IMR-90 (cell line): ENCODE data around the gene MAP3K19. TPM values are rescaled to one million over a fixed set of nuclear protein-coding genes. Genes with fewer than 3 reads are reported as not detected.
"Not testable (repeated sequence)": the region's sequence is repeated elsewhere in the genome, so short reads cannot be mapped to it uniquely, and the experiment has no call there.

Experiments used
- ATAC-seq: fragments of 200-7000 bp; cut with Tn5 transposase; 2 replicates; pipeline ENCODE4 v1.9.1; 2020; ENCODE audit warnings: low read depth, mild to moderate bottlenecking, moderate library complexity
- BruUV-seq: library from RNA; stranded (reverse); fragments of 400-500 nt; replicated peaks from 2 replicates; lab custom pipeline; 2021; lab: Mats Ljungman, UMichigan
- CTCF ChIA-PET: fragments of 300-600 bp; formaldehyde crosslinking; extraction: SDS; loops from one replicate; lab custom pipeline; 2021; ENCODE audit warnings: antibody characterized with exemption; lab: Yijun Ruan, JAX
- POLR2A ChIA-PET: fragments of 300-600 bp; sonication (Branson Sonifier 250); formaldehyde crosslinking; loops from one replicate; lab custom pipeline; 2022; ENCODE audit warnings: antibody characterized with exemption; ENCODE audit not compliant: unreplicated experiment; lab: Charles Lee
- DNase-seq: peaks from one replicate; pipeline ENCODE4 v3.0.0; 2013
- H2AFZ ChIP-seq: replicated peaks from 2 replicates; pipeline ENCODE3; 2013; ENCODE audit warnings: low read length, mild to moderate bottlenecking; ENCODE audit not compliant: poor library complexity
- H2AK5ac ChIP-seq: 2 replicates; pipeline ENCODE4 v1.6.1; 2013; ENCODE audit warnings: low read depth, low read length, inconsistent platforms
- H2AK9ac ChIP-seq: replicated peaks from 2 replicates; pipeline ENCODE3; 2013; ENCODE audit warnings: mild to moderate bottlenecking, low read depth, low read length, moderate library complexity; ENCODE audit not compliant: poor library complexity
- H2BK120ac ChIP-seq: 2 replicates; pipeline ENCODE4 v1.6.1; 2013; ENCODE audit warnings: low read depth, low read length, inconsistent platforms
- H2BK15ac ChIP-seq: 3 replicates; pipeline ENCODE4 v1.6.1; 2013; ENCODE audit warnings: low read depth, low read length, inconsistent platforms
- H2BK20ac ChIP-seq: 2 replicates; pipeline ENCODE4 v1.6.1; 2013; ENCODE audit warnings: low read depth, mild to moderate bottlenecking, inconsistent platforms, low read length, moderate library complexity
- H2BK5ac ChIP-seq: 2 replicates; pipeline ENCODE4 v1.6.1; 2013; ENCODE audit warnings: mild to moderate bottlenecking, low read depth, low read length, inconsistent platforms; ENCODE audit not compliant: poor library complexity, severe bottlenecking
- H3K14ac ChIP-seq: replicated peaks from 2 replicates; pipeline ENCODE4 v1.6.1; 2013; ENCODE audit warnings: low read depth, low read length, inconsistent platforms
- H3K18ac ChIP-seq: 2 replicates; pipeline ENCODE4 v1.6.1; 2013; ENCODE audit warnings: low read depth, low read length, control low read depth
- H3K23ac ChIP-seq: 2 replicates; pipeline ENCODE4 v1.6.1; 2013; ENCODE audit warnings: low read depth, low read length, inconsistent platforms
- H3K27ac ChIP-seq: 2 replicates; pipeline ENCODE4 v1.5.1; 2013; ENCODE audit warnings: mild to moderate bottlenecking, control low read depth, low read length; ENCODE audit not compliant: insufficient read depth
- H3K27me3 ChIP-seq: 2 replicates; pipeline ENCODE4 v1.6.1; 2013; ENCODE audit warnings: low read length; ENCODE audit not compliant: control insufficient read depth, insufficient read depth
- H3K36me3 ChIP-seq: 2 replicates; pipeline ENCODE4 v1.6.1; 2013; ENCODE audit warnings: low read length, mixed read lengths; ENCODE audit not compliant: control insufficient read depth, insufficient read depth
- H3K4ac ChIP-seq: 2 replicates; pipeline ENCODE4 v1.6.1; 2013; ENCODE audit warnings: low read depth, low read length, inconsistent platforms
- H3K4me1 ChIP-seq: 2 replicates; pipeline ENCODE4 v1.6.1; 2013; ENCODE audit warnings: low read length, mixed read lengths; ENCODE audit not compliant: control insufficient read depth, insufficient read depth
- H3K4me2 ChIP-seq: 2 replicates; pipeline ENCODE4 v1.6.1; 2013; ENCODE audit warnings: low read depth, mild to moderate bottlenecking, control low read depth, low read length, moderate library complexity
- H3K4me3 ChIP-seq: 2 replicates; pipeline ENCODE4 v1.5.1; 2013; ENCODE audit warnings: low read depth, mild to moderate bottlenecking, control low read depth, low read length, moderate library complexity; ENCODE audit not compliant: insufficient read depth
- H3K56ac ChIP-seq: 2 replicates; pipeline ENCODE4 v1.6.1; 2013; ENCODE audit warnings: low read length, inconsistent platforms; ENCODE audit not compliant: insufficient read depth; ENCODE audit errors: extremely low read depth
- H3K79me1 ChIP-seq, 2 experiments: 2 replicates each; pipeline ENCODE4 v1.6.1; 2013; ENCODE audit warnings: low read length in 2 of 2, inconsistent platforms in 1 of 2, low read depth in 1 of 2
- H3K9ac ChIP-seq: 2 replicates; pipeline ENCODE4 v1.6.1; 2013; ENCODE audit warnings: low read depth, low read length, control low read depth
- H3K9me1 ChIP-seq: 2 replicates; pipeline ENCODE4 v1.6.1; 2013; ENCODE audit warnings: low read length, inconsistent platforms; ENCODE audit not compliant: insufficient read depth
- H3K9me3 ChIP-seq: 2 replicates; pipeline ENCODE4 v1.6.1; 2013; ENCODE audit warnings: low read length; ENCODE audit not compliant: control insufficient read depth, insufficient read depth
- H4K20me1 ChIP-seq: 2 replicates; pipeline ENCODE4 v1.6.1; 2013; ENCODE audit warnings: low read length, inconsistent platforms; ENCODE audit not compliant: insufficient read depth
- H4K5ac ChIP-seq: 2 replicates; pipeline ENCODE4 v1.6.1; 2013; ENCODE audit warnings: mild to moderate bottlenecking, low read depth, low read length, control low read depth
- H4K8ac ChIP-seq, 2 experiments: 2 replicates each; pipeline ENCODE4 v1.6.1; 2013; ENCODE audit warnings: low read depth in 2 of 2, low read length in 2 of 2, control low read depth in 1 of 2, inconsistent platforms in 1 of 2
- H4K91ac ChIP-seq: 2 replicates; pipeline ENCODE4 v1.6.1; 2013; ENCODE audit warnings: low read depth, low read length, inconsistent platforms; ENCODE audit not compliant: insufficient read depth
- WGBS, 2 experiments: methylation state at CpG; one replicate each; pipeline versions ENCODE4 v1.1.5 to v1.1.7; 2013; ENCODE audit warnings: missing lambda C conversion rate in 2 of 2; ENCODE audit not compliant: insufficient read length in 1 of 2; ENCODE audit errors: extremely low coverage in 2 of 2; 5-methylcytosine and 5-hydroxymethylcytosine counted together
- dilution Hi-C: fragments of 300-500 bp; cut with HindIII; formaldehyde crosslinking; loops from one replicate; pipeline ENCODE4 v1.14.3; 2018; ENCODE audit warnings: low sequenced_read_pairs; ENCODE audit not compliant: unreplicated experiment
- in situ Hi-C: fragments of 300-500 bp; cut with MboI; formaldehyde crosslinking; loops from 3 replicates; pipeline ENCODE4 v1.14.3; 2019; ENCODE audit warnings: low sequenced_read_pairs, inconsistent platforms, mixed read lengths
- intact Hi-C: fragments of 100-400 bp; cut with micrococcal nuclease; formaldehyde crosslinking; loops from 2 replicates; pipeline ENCODE4 v1.10.0; 2022
- polyA plus RNA-seq, 3 experiments: library from polyadenylated mRNA; depleted of rRNA; stranded (reverse); fragments of >200 nt; gene quantifications; 2 replicates each; pipeline ENCODE4 v1.2.3, GENCODE V29; 2012; ENCODE audit warnings: low replicate concordance in 1 of 3
- total RNA-seq: library from RNA; depleted of rRNA; stranded (reverse); fragments of >200 nt; gene quantifications from 2 replicates; pipeline ENCODE4 v1.2.3, GENCODE V29; 2012

Gene MAP3K19
- total and polyA plus RNA-seq, 2 of the 4 experiments (the other 2 are of a cell fraction) = not detected

DNA sequence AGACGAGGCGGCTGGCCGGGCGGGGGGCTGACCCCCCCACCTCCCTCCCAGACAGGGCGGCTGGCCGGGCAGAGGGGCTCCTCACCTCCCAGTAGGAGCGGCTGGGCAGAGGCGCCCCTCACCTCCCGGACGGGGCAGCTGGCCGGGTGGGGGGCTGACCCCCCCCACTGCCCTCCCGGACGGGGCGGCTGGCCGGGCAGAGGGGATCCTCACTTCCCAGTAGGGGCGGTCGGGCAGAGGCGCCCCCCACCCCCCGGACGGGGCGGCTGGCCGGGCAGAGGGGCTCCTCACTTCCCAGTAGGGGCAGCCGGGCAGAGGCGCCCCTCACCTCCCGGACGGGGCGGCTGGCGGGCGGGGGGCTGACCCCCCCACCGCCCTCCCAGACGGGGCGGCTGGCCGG lies 14.0 kb downstream of the MAP3K19 start:
- H3K79me1 ChIP-seq, H3K9me1 ChIP-seq, H3K18ac ChIP-seq, intact Hi-C loops, H2BK15ac ChIP-seq, CTCF ChIA-PET, H3K9me3 ChIP-seq, H4K91ac ChIP-seq, H3K9ac ChIP-seq, POLR2A ChIA-PET, H3K4ac ChIP-seq, H4K20me1 ChIP-seq, in situ Hi-C loops, H2AK5ac ChIP-seq, H3K4me2 ChIP-seq, H3K36me3 ChIP-seq, BruUV-seq, H3K4me3 ChIP-seq, H3K4me1 ChIP-seq, H2BK120ac ChIP-seq, H3K56ac ChIP-seq, H2AFZ ChIP-seq, H4K8ac ChIP-seq, H3K23ac ChIP-seq, H4K5ac ChIP-seq, DNase-seq, H2BK5ac ChIP-seq, dilution Hi-C loops, H3K27ac ChIP-seq, H2BK20ac ChIP-seq, H2AK9ac ChIP-seq, ATAC-seq, H3K14ac ChIP-seq, H3K27me3 ChIP-seq: not testable (repeated sequence)
- WGBS, 2 experiments = no CpG with 5 or more reads among the region's 33 CpGs
